HepG2 (cell line): ENCODE results near the gene TRMT1. TPM values are rescaled to one million over a fixed set of nuclear protein-coding genes. Genes with fewer than 3 reads are reported as not detected.

ENCODE experiments used
- CREB3 ChIP-seq: sonication (generic); formaldehyde crosslinking; IDR thresholded peaks from 2 replicates; pipeline ENCODE4 v1.5.0; 2020; ENCODE audit warnings: missing genetic modification reagents
- HCFC1 ChIP-seq: fragments of 150-350 bp; IDR thresholded peaks from 2 replicates; pipeline ENCODE4 v1.6.1; 2014; ENCODE audit warnings: low read depth, low read length
- HMG20B ChIP-seq: conservative IDR thresholded peaks from 2 replicates; pipeline ENCODE4 v1.6.1; 2016; ENCODE audit warnings: missing genetic modification reagents, missing compliant biosample characterization
- HNRNPUL1 ChIP-seq: fragments of 200-400 bp; formaldehyde crosslinking; IDR thresholded peaks from 2 replicates; pipeline ENCODE4 v1.6.1; 2017; ENCODE audit warnings: low read depth, mild to moderate bottlenecking, low read length, moderate library complexity
- HOXA7 ChIP-seq: sonication (generic); formaldehyde crosslinking; IDR thresholded peaks from 2 replicates; pipeline ENCODE4 v1.8.1; 2022; ENCODE audit warnings: mild to moderate bottlenecking, missing genetic modification reagents, moderate library complexity
- KAT2B ChIP-seq: fragments of 150-350 bp; IDR thresholded peaks from 2 replicates; pipeline ENCODE4 v1.6.1; 2014; ENCODE audit warnings: low read depth, low read length, borderline replicate concordance
- LCORL ChIP-seq, 2 experiments: fragments of 450-650 bp in 1 of 2; sonication (generic) in 1 of 2; formaldehyde crosslinking in 1 of 2; IDR thresholded peaks; 2 replicates each; pipeline versions ENCODE4 v1.5.0 to v1.6.1; 2017 to 2020; ENCODE audit warnings: antibody characterized with exemption in 1 of 2, missing genetic modification reagents in 1 of 2
- MAFF ChIP-seq: IDR thresholded peaks from 2 replicates; pipeline ENCODE4 v1.6.1; 2011; ENCODE audit warnings: low read depth, low read length, improper control_type of control experiment
- MYNN ChIP-seq: sonication (generic); formaldehyde crosslinking; IDR thresholded peaks from 2 replicates; pipeline ENCODE4 v1.4.0; 2020; ENCODE audit warnings: mild to moderate bottlenecking, low read depth, missing genetic modification reagents
- PHF5A ChIP-seq: IDR thresholded peaks from one replicate; pipeline ENCODE4 v1.6.1; 2018; ENCODE audit warnings: low read depth, missing genetic modification reagents; ENCODE audit not compliant: unreplicated experiment
- PPARG ChIP-seq: conservative IDR thresholded peaks from 2 replicates; pipeline ENCODE4 v1.6.1; 2016; ENCODE audit warnings: missing biosample characterization, missing genetic modification reagents
- SMAD3 ChIP-seq: sonication (generic); formaldehyde crosslinking; IDR thresholded peaks from 2 replicates; pipeline ENCODE4 v1.4.0; 2020; ENCODE audit warnings: missing genetic modification reagents
- SPEN ChIP-seq: sonication (generic); formaldehyde crosslinking; IDR thresholded peaks from 2 replicates; pipeline ENCODE4 v1.5.1; 2020; ENCODE audit warnings: low read depth, mild to moderate bottlenecking, missing genetic modification reagents
- U2AF1 ChIP-seq: fragments of 200-400 bp; formaldehyde crosslinking; optimal IDR thresholded peaks from 2 replicates; pipeline ENCODE3; 2017; ENCODE audit warnings: mild to moderate bottlenecking, low read depth, low read length
- ZFP82 ChIP-seq: sonication (generic); formaldehyde crosslinking; IDR thresholded peaks from 2 replicates; pipeline ENCODE4 v1.5.1; 2020; ENCODE audit warnings: mild to moderate bottlenecking, missing genetic modification reagents, borderline replicate concordance
- ZMYM3 ChIP-seq: sonication (generic); formaldehyde crosslinking; IDR thresholded peaks from 2 replicates; pipeline ENCODE4 v1.5.1; 2020; ENCODE audit warnings: mild to moderate bottlenecking, missing genetic modification reagents
- ZNF326 ChIP-seq: sonication (generic); formaldehyde crosslinking; IDR thresholded peaks from 2 replicates; pipeline ENCODE4 v1.4.0; 2020; ENCODE audit warnings: missing genetic modification reagents, borderline replicate concordance
- ZNF468 ChIP-seq: sonication (generic); formaldehyde crosslinking; IDR thresholded peaks from 2 replicates; pipeline ENCODE4 v1.8.0; 2022; ENCODE audit warnings: mild to moderate bottlenecking, moderate library complexity, missing genetic modification reagents
- ZNF513 ChIP-seq: sonication (generic); formaldehyde crosslinking; conservative IDR thresholded peaks from 2 replicates; pipeline ENCODE4 v1.5.0; 2020; ENCODE audit warnings: missing genetic modification reagents
- ZNF598 ChIP-seq: sonication (generic); formaldehyde crosslinking; IDR thresholded peaks from 2 replicates; pipeline ENCODE4 v1.5.1; 2020; ENCODE audit warnings: mild to moderate bottlenecking, missing genetic modification reagents, borderline replicate concordance
- ZNF607 ChIP-seq: sonication (generic); formaldehyde crosslinking; IDR thresholded peaks from 2 replicates; pipeline ENCODE4 v1.5.1; 2020; ENCODE audit warnings: missing genetic modification reagents, mild to moderate bottlenecking, borderline replicate concordance
- ZNF660 ChIP-seq: sonication (generic); formaldehyde crosslinking; IDR thresholded peaks from 2 replicates; pipeline ENCODE4 v1.5.1; 2020; ENCODE audit warnings: mild to moderate bottlenecking, low read depth, missing genetic modification reagents, borderline replicate concordance
- ZSCAN22 ChIP-seq: sonication (generic); formaldehyde crosslinking; IDR thresholded peaks from 2 replicates; pipeline ENCODE4 v1.4.0; 2020; ENCODE audit warnings: mild to moderate bottlenecking, missing genetic modification reagents
- polyA plus RNA-seq, 8 experiments: library from polyadenylated mRNA; depleted of rRNA in 3 of 8; stranded (reverse) in 7 of 8; unstranded in 1 of 8; fragments of >200 nt; fragmentation: Illumina TruSeq in 4 of 8; extraction: Trizol in 4 of 8; gene quantifications; 2 replicates each; pipeline versions ENCODE4 v1.2.1 to v1.2.3, GENCODE V29; 2011 to 2016; ENCODE audit warnings: low read depth in 4 of 8, missing spikeins in 1 of 8, mixed read lengths in 1 of 8; ENCODE audit not compliant: insufficient read depth in 1 of 8
- total RNA-seq, 5 experiments: library from RNA; depleted of rRNA; stranded (reverse); fragments of >200 nt; fragmentation: Illumina TruSeq; extraction: Trizol; gene quantifications; 2 replicates each; pipeline ENCODE4 v1.2.3, GENCODE V29; 2016; ENCODE audit warnings: low read depth in 1 of 5
- TF ChIP-seq, protein P1 (sequence below): sonication (generic); formaldehyde crosslinking; IDR thresholded peaks from 2 replicates; pipeline ENCODE4 v1.4.0; 2020; ENCODE audit warnings: missing genetic modification reagents
- TF ChIP-seq, protein P2 (sequence below): IDR thresholded peaks from 2 replicates; pipeline ENCODE4 v1.6.1; 2018; ENCODE audit warnings: missing genetic modification reagents, mild to moderate bottlenecking, missing compliant biosample characterization

Gene TRMT1
- total and polyA plus RNA-seq, 2 of the 13 experiments (the other 11 are each of a cell fraction or from before 2014, with no cell fraction given), result 35.5 to 44.1 TPM

DNA sequence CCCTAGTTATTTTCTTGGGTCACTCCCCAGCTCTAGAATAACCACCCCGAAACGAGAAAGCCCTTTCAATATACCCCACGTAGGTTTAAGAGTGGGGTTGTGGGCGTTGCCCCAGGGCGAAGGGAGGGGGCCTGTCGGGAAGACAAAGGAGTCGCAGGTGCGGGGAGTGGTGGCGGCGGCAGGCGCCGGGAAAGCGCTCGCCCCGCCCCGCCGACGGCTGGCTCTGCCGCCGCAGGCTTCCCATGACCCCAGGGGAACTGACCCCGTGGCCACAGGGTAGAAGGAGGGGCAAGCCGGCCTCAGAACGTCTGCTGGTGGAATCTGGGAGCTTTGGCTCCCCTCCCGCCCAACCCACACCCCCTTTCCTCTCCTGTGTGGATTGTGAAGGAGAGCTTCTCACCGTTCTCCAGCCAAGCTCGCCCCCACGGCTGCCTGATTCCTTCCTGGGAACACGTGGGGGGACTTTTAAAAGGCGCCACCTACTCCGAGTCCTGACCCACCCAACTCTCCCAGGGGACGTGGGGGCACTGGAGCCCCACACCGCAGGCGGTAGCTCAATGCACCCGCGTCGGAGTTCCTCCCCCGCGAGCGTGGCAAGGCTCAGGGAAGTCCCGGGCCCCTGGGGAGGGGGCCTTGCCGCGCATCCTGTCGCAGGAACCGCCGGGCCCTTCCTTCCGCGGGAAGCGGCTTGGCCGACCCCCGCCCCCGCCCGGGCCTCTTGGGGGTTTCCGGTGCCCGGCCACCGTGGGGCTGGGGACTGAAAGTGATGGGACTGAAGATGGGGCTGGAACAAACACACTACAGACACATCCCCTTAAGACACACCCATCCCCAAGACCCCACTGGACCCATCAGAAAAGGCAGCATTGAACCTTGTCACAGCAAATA lies 39.2 kb upstream of the TRMT1 start (continued):
- no peak for TF ChIP-seq HNRNPUL1
- TF ChIP-seq LCORL (IDR thresholded peaks at IDR 0.05), result no peak
- peak; percentile 28; the same call in 1 of the 2 replicates for TF ChIP-seq LCORL (CRISPR knock-in tag; IDR thresholded peaks at IDR 0.05)
- TF ChIP-seq ZNF607 (CRISPR knock-in tag), result peak; percentile 56; the same call in 1 of the 2 replicates
- TF ChIP-seq KAT2B, result no peak
- TF ChIP-seq ZMYM3 (CRISPR knock-in tag), result peak; percentile 67; the same call in 1 of the 2 replicates
- no peak for TF ChIP-seq SMAD3 (CRISPR knock-in tag)
- peak; percentile 9; the same call in 1 of the 2 replicates for TF ChIP-seq PPARG (CRISPR knock-in tag)
- TF ChIP-seq SPEN (CRISPR knock-in tag), result peak; percentile 32; the same call in 1 of the 2 replicates
- peak; percentile 74 for TF ChIP-seq ZFP82
- no peak for TF ChIP-seq HOXA7 (CRISPR knock-in tag)
- no peak for TF ChIP-seq PHF5A
- no peak for TF ChIP-seq ZNF660
- no peak for TF ChIP-seq CREB3 (CRISPR knock-in tag)
- TF ChIP-seq, protein P1, sequence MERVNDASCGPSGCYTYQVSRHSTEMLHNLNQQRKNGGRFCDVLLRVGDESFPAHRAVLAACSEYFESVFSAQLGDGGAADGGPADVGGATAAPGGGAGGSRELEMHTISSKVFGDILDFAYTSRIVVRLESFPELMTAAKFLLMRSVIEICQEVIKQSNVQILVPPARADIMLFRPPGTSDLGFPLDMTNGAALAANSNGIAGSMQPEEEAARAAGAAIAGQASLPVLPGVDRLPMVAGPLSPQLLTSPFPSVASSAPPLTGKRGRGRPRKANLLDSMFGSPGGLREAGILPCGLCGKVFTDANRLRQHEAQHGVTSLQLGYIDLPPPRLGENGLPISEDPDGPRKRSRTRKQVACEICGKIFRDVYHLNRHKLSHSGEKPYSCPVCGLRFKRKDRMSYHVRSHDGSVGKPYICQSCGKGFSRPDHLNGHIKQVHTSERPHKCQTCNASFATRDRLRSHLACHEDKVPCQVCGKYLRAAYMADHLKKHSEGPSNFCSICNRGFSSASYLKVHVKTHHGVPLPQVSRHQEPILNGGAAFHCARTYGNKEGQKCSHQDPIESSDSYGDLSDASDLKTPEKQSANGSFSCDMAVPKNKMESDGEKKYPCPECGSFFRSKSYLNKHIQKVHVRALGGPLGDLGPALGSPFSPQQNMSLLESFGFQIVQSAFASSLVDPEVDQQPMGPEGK (CRISPR knock-in tag), result peak; percentile 22
- TF ChIP-seq MAFF, result no peak
- TF ChIP-seq MYNN (CRISPR knock-in tag), result no peak
- TF ChIP-seq ZNF468 (CRISPR knock-in tag), result no peak
- TF ChIP-seq HMG20B (CRISPR knock-in tag), result no peak
- TF ChIP-seq, protein P2, sequence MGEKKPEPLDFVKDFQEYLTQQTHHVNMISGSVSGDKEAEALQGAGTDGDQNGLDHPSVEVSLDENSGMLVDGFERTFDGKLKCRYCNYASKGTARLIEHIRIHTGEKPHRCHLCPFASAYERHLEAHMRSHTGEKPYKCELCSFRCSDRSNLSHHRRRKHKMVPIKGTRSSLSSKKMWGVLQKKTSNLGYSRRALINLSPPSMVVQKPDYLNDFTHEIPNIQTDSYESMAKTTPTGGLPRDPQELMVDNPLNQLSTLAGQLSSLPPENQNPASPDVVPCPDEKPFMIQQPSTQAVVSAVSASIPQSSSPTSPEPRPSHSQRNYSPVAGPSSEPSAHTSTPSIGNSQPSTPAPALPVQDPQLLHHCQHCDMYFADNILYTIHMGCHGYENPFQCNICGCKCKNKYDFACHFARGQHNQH (CRISPR knock-in tag), result no peak; the same call in 1 of the 2 replicates
- TF ChIP-seq ZNF326, result no peak
- no peak for TF ChIP-seq ZNF598 (CRISPR knock-in tag)
- TF ChIP-seq HCFC1, result no peak
- TF ChIP-seq ZNF513 (CRISPR knock-in tag), result no peak
- TF ChIP-seq U2AF1, result no peak
- no peak for TF ChIP-seq ZSCAN22 (CRISPR knock-in tag)
